Liver (tissue), 9 donors: ENCODE measurements around the gene NHERF1. TPM values are rescaled to one million over a fixed set of nuclear protein-coding genes. Genes with fewer than 3 reads are reported as not detected.

Source experiments
- DNase-seq: peaks from one replicate; pipeline ENCODE4 v3.0.0-alpha.2; 2017; ENCODE audit warnings: low spot score
- H3K27ac ChIP-seq, 2 donors: one replicate each; pipeline ENCODE4 v1.7.0; 2013; ENCODE audit warnings: inconsistent platforms in 2 of 2, low read length in 2 of 2, control low read depth in 1 of 2, low read depth in 1 of 2, mild to moderate bottlenecking in 1 of 2
- H3K27me3 ChIP-seq, 4 donors: one replicate each; pipeline versions ENCODE4 v1.6.1 to v1.7.0; 2013; ENCODE audit warnings: low read length in 3 of 4, inconsistent platforms in 1 of 4, mild to moderate bottlenecking in 1 of 4, moderate library complexity in 1 of 4; ENCODE audit not compliant: control insufficient read depth in 4 of 4, insufficient read depth in 4 of 4
- H3K36me3 ChIP-seq, 4 donors: one replicate each; pipeline versions ENCODE4 v1.6.1 to v1.7.0; 2013; ENCODE audit warnings: low read length in 3 of 4, mild to moderate bottlenecking in 3 of 4, low read depth in 1 of 4, moderate library complexity in 1 of 4; ENCODE audit not compliant: control insufficient read depth in 4 of 4, insufficient read depth in 3 of 4
- H3K4me1 ChIP-seq, 4 donors: one replicate each; pipeline versions ENCODE4 v1.6.1 to v1.7.0; 2013; ENCODE audit warnings: low read length in 3 of 4, mild to moderate bottlenecking in 3 of 4, moderate library complexity in 1 of 4; ENCODE audit not compliant: control insufficient read depth in 4 of 4, insufficient read depth in 4 of 4
- H3K4me3 ChIP-seq, 3 donors: one replicate each; pipeline versions ENCODE4 v1.6.1 to v1.7.0; 2013; ENCODE audit warnings: low read length in 3 of 3, control low read depth in 1 of 3, low read depth in 1 of 3, mild to moderate bottlenecking in 1 of 3
- H3K9ac ChIP-seq, 2 donors: one replicate each; pipeline ENCODE4 v1.7.0; 2013; ENCODE audit warnings: low read length in 2 of 2, mild to moderate bottlenecking in 2 of 2, moderate library complexity in 2 of 2, control low read depth in 1 of 2, low read depth in 1 of 2
- H3K9me3 ChIP-seq, 4 donors: one replicate each; pipeline versions ENCODE4 v1.6.1 to v1.7.0; 2013; ENCODE audit warnings: low read length in 3 of 4; ENCODE audit not compliant: control insufficient read depth in 4 of 4
- CTCF ChIP-seq: fragments of 150-350 bp; IDR thresholded peaks from 2 replicates; pipeline ENCODE4 v1.5.1; 2017; ENCODE audit warnings: improper control_type of control experiment, low read depth, low read length; ENCODE audit not compliant: missing input control
- FOXA1 ChIP-seq: IDR thresholded peaks from 2 replicates; pipeline ENCODE4 v1.6.1; 2016; ENCODE audit warnings: antibody characterized with exemption
- FOXA2 ChIP-seq: IDR thresholded peaks from 2 replicates; pipeline ENCODE4 v1.6.1; 2016; ENCODE audit warnings: antibody characterized with exemption
- GABPA ChIP-seq, 2 donors: IDR thresholded peaks in 1 of 2; conservative IDR thresholded peaks in 1 of 2; 2 replicates each; pipeline ENCODE4 v1.6.1; 2016; ENCODE audit warnings: antibody characterized with exemption in 2 of 2, mild to moderate bottlenecking in 1 of 2, moderate library complexity in 1 of 2
- JUND ChIP-seq, 2 donors: IDR thresholded peaks; 2 replicates each; pipeline ENCODE4 v1.6.1; 2016; ENCODE audit warnings: antibody characterized with exemption in 2 of 2
- MAX ChIP-seq: IDR thresholded peaks from 2 replicates; pipeline ENCODE4 v1.6.1; 2016; ENCODE audit warnings: antibody characterized with exemption
- NR2F2 ChIP-seq: IDR thresholded peaks from 2 replicates; pipeline ENCODE4 v1.6.1; 2016; ENCODE audit warnings: antibody characterized with exemption
- RAD21 ChIP-seq, 2 donors: IDR thresholded peaks; 2 replicates each; pipeline ENCODE4 v1.6.1; 2016; ENCODE audit warnings: antibody characterized with exemption in 2 of 2, mild to moderate bottlenecking in 2 of 2
- REST ChIP-seq: IDR thresholded peaks from 2 replicates; pipeline ENCODE4 v1.6.1; 2016; ENCODE audit warnings: antibody characterized with exemption, mild to moderate bottlenecking
- SP1 ChIP-seq: IDR thresholded peaks from 2 replicates; pipeline ENCODE4 v1.6.1; 2018; ENCODE audit warnings: antibody characterized with exemption, mild to moderate bottlenecking
- YY1 ChIP-seq: IDR thresholded peaks from 2 replicates; pipeline ENCODE4 v1.6.1; 2016; ENCODE audit warnings: antibody characterized with exemption, mild to moderate bottlenecking
- WGBS: extraction: QIAGEN DNeasy Blood & Tissue Kit; methylation state at CpG from one replicate; pipeline ENCODE4 v1.1.7; 2013; 5-methylcytosine and 5-hydroxymethylcytosine counted together
- polyA plus RNA-seq, 2 donors: library from polyadenylated mRNA; stranded (reverse) in 1 of 2; unstranded in 1 of 2; fragments of 200-250 nt in 1 of 2; fragments of >200 nt in 1 of 2; fragmentation: Nextera tagmentation in 1 of 2; extraction: Ambion mirVana in 1 of 2; gene quantifications; one replicate each; pipeline versions ENCODE4 v1.2.1 to v1.2.3, GENCODE V29; 2013 to 2015
- total RNA-seq, 2 donors: library from RNA; depleted of rRNA; stranded (reverse); fragments of >200 nt; gene quantifications; one replicate each; pipeline ENCODE4 v1.2.3, GENCODE V29; 2014
- TF ChIP-seq, protein P1 (sequence below): IDR thresholded peaks from 2 replicates; pipeline ENCODE4 v1.6.1; 2016; ENCODE audit warnings: antibody characterized with exemption
- donor health status: healthy.
- donor health status: healthy.
- donor health status: healthy.
- donor health status: healthy.
- donor health status: healthy.

NHERF1 gene
- total and polyA plus RNA-seq, 4 donors, result 38.1 to 160 (median 94.7) TPM

- Histone ChIP-seq H3K27me3 (no peaks in the 10 kb centered on the region), H3K4me1 (no peaks in the 10 kb centered on the region), H3K4me3 (no peak overlapping the region), H3K36me3 (peaks cover 0 to 46% (median 20%) of the 10 kb centered on the region in 4 donors), H3K9ac (no peak overlapping the region), H3K9me3 (no peaks in the 10 kb centered on the region), H3K27ac (no peak overlapping the region)
- 95% methylated on average over 12 of the region's 12 CpGs for WGBS
- TF ChIP-seq MAX, result no peak
- TF ChIP-seq NR2F2, result no peak
- TF ChIP-seq YY1, result no peak
- no peak for TF ChIP-seq RAD21 (IDR thresholded peaks at IDR 0.05)
- no peak for TF ChIP-seq FOXA1
- no peak for TF ChIP-seq JUND (IDR thresholded peaks at IDR 0.05)
- no peak for TF ChIP-seq CTCF
- TF ChIP-seq REST, result no peak
- TF ChIP-seq FOXA2, result no peak
- no peak for TF ChIP-seq GABPA (IDR thresholded peaks at IDR 0.05 in 1 of 2, conservative IDR thresholded peaks at IDR 0.05 in 1 of 2)
- TF ChIP-seq, protein P1, sequence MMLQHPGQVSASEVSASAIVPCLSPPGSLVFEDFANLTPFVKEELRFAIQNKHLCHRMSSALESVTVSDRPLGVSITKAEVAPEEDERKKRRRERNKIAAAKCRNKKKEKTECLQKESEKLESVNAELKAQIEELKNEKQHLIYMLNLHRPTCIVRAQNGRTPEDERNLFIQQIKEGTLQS, result no peak
- no peak for DNase-seq
These were observed 44.2 kb downstream of the NHERF1 start for GRCh38 chr17:74792586-74793105.

- Histone ChIP-seq H3K36me3 (peaks cover 0 to 64% (median 20%) of the 10 kb centered on the region in 4 donors), H3K4me3 (no peak overlapping the region), H3K9me3 (no peaks in the 10 kb centered on the region), H3K4me1 (no peaks in the 10 kb centered on the region), H3K27ac (no peak overlapping the region), H3K27me3 (no peaks in the 10 kb centered on the region), H3K9ac (no peak overlapping the region)
- WGBS, result 96% methylated on average over 18 of the region's 18 CpGs
- no peak for DNase-seq
- TF ChIP-seq FOXA1, result no peak
- no peak for TF ChIP-seq RAD21 (IDR thresholded peaks at IDR 0.05)
- TF ChIP-seq SP1, result no peak
These were observed 47.0 kb downstream of the NHERF1 start for GRCh38 chr17:74795327-74796020.
